ENCODE data around the gene TSPAN10. TPM values are rescaled to one million over a fixed set of nuclear protein-coding genes. Genes with fewer than 3 reads are reported as not detected.

The TSPAN10 gene
- total and polyA plus RNA-seq, 4 donors = 0.69 to 1.6 (median 1.3) TPM

DNA sequence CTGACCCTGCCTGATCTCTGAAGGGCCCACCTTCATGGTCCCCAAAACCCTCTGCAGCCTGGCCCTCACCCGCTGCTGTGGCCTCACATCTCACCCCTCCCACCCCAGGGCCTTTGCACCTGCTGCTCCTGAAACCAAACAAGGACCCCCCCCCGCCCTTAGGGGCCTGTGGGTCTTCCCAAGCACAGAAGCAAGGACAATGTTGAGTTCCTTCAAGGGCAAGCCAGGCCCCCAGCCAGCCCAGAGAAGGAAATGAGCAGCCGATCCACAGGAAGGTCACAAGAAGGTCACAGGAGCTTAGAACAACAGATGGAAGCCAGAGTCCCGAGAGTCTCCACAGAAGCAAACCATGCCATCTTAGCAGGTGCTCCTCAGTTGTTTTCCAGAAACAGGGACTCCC is 19.8 kb downstream of the TSPAN10 start:
- WGBS (ENCODE audit: insufficient coverage) = 51% methylated on average over 3 of the region's 4 CpGs
- Histone ChIP-seq H3K27ac (ENCODE audit: low read depth, low read length) (no peak overlapping the region), H3K27me3 (ENCODE audit: control insufficient read depth, insufficient read depth, low read length) (peaks cover 11% of the 10 kb centered on the region), H3K4me3 (ENCODE audit: low read depth, low read length) (no peak overlapping the region), H3K9me3 (ENCODE audit: control insufficient read depth, insufficient read depth, low read length) (no peaks in the 10 kb centered on the region), H3K36me3 (ENCODE audit: control insufficient read depth, insufficient read depth, low read length) (peaks cover 2% of the 10 kb centered on the region), H3K4me1 (ENCODE audit: control insufficient read depth, insufficient read depth, low read length) (peaks cover 6% of the 10 kb centered on the region)
- DNase-seq (ENCODE audit: low read depth in 4 of 6, low spot score in 6 of 6) = no peak

DNA sequence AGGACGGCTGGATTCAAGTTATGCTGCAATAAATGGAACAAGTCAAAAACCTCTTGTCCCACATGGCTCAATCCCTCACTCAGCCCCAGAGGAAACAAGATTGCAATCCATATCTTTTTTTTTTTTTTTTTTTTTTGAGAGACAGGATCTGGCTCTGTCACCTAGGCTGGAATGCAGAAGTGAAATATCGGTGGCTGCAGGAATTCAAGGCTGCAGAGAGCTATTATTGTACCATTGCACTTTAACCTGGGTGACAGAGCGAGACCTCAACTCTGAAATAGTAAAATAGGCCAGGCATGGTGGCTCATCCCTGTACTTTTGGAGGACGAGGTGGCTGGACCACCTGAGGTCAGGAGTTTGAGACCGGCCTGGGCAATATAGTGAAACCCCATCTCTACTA is 22.0 kb downstream of the TSPAN10 start:
- no peaks in the 10 kb centered on the region for H3K4me1 ChIP-seq (ENCODE audit: control insufficient read depth, insufficient read depth, low read length)
- no peaks in the 10 kb centered on the region for H3K9me3 ChIP-seq (ENCODE audit: control insufficient read depth, insufficient read depth, low read length)
- DNase-seq (ENCODE audit: low read depth in 4 of 6, low spot score in 6 of 6) = no peak
- peaks cover 5% of the 10 kb centered on the region for H3K36me3 ChIP-seq (ENCODE audit: control insufficient read depth, insufficient read depth, low read length)
- no peak overlapping the region for H3K27ac ChIP-seq (ENCODE audit: low read depth, low read length)
- no peak overlapping the region for H3K4me3 ChIP-seq (ENCODE audit: low read depth, low read length)
- H3K27me3 ChIP-seq (ENCODE audit: control insufficient read depth, insufficient read depth, low read length) = no peaks in the 10 kb centered on the region
- 78% methylated on average over 4 of the region's 5 CpGs for WGBS (ENCODE audit: insufficient coverage)

DNA sequence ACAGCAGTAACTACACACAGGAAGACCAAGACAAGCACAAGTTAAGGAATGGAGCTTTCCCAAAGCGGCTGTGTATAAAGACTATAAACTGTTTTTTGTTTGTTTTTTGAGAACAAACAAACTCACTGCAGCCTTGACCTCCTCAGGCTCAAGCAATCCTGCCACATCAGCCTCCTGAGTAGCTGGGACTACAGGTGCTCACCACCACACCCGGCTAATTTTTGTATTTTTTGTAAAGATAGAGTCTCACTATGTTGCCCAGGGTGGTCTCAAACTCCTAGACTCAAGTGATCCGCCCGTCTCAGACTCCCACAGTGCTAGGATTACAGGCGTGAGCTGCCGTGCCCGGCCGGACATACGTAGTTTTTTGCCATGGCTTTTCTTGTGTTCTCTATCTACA is 23.4 kb downstream of the TSPAN10 start:
- peaks cover 5% of the 10 kb centered on the region for H3K4me1 ChIP-seq (ENCODE audit: control insufficient read depth, insufficient read depth, low read length)
- H3K36me3 ChIP-seq (ENCODE audit: control insufficient read depth, insufficient read depth, low read length) = peaks cover 15% of the 10 kb centered on the region
- no peaks in the 10 kb centered on the region for H3K9me3 ChIP-seq (ENCODE audit: control insufficient read depth, insufficient read depth, low read length)
- H3K27ac ChIP-seq (ENCODE audit: low read depth, low read length) = no peak overlapping the region
- no peak for DNase-seq (ENCODE audit: low read depth in 4 of 6, low spot score in 6 of 6)
- WGBS (ENCODE audit: insufficient coverage) = 89% methylated on average over 6 of the region's 9 CpGs
- no peaks in the 10 kb centered on the region for H3K27me3 ChIP-seq (ENCODE audit: control insufficient read depth, insufficient read depth, low read length)
- H3K4me3 ChIP-seq (ENCODE audit: low read depth, low read length) = no peak overlapping the region

DNA sequence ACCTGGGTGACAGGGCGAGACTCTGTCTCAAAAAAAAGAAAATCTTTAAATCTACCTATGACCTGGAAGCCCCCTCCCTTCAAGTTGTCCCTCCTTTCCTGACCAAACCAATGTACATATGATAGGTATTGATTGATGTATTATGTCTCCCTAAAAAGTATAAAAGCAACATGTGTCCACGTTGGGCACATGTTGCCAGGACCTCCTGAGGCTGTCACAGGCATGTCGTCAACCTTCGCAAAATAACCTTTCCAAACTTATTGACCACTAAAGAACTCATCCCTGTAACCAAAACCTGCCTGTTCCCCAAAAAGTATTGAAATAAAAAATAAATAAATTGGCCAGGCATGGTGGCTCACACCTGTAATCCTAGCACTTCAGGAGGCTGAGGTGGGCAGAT is 25.0 kb downstream of the TSPAN10 start:
- Histone ChIP-seq H3K27me3 (ENCODE audit: control insufficient read depth, insufficient read depth, low read length) (no peaks in the 10 kb centered on the region), H3K9me3 (ENCODE audit: control insufficient read depth, insufficient read depth, low read length) (no peaks in the 10 kb centered on the region), H3K4me1 (ENCODE audit: control insufficient read depth, insufficient read depth, low read length) (peaks cover 13% of the 10 kb centered on the region), H3K36me3 (ENCODE audit: control insufficient read depth, insufficient read depth, low read length) (peaks cover 16% of the 10 kb centered on the region), H3K4me3 (ENCODE audit: low read depth, low read length) (no peak overlapping the region), H3K27ac (ENCODE audit: low read depth, low read length) (no peak overlapping the region)
- WGBS (ENCODE audit: insufficient coverage) = 89% methylated on average over 3 of the region's 4 CpGs
- DNase-seq (ENCODE audit: low read depth in 4 of 6, low spot score in 6 of 6) = no peak

DNA sequence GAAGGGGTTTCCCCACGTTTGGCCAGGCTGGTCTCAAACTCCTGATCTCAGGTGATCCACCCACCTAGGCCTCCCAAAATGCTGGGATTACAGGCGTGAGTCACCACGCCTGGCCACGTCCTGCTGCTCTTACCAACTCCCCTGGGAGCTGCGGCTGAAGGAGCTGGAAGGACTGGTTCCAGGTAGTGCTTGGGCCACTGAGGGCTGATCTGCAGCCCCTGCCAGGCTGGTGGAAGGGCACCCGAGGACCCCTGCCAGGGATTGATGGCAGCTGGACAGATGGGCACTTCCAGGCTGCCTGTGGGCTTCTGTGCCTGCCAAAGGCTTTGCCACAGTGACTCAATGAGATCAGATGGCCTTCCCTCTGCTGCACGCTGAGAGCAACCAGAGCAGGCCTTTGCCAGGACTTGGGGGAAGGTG is 27.1 kb downstream of the TSPAN10 start:
- 94% methylated on average over 6 of the region's 7 CpGs for WGBS (ENCODE audit: insufficient coverage)
- Histone ChIP-seq H3K4me1 (ENCODE audit: control insufficient read depth, insufficient read depth, low read length) (peaks cover 23% of the 10 kb centered on the region), H3K27me3 (ENCODE audit: control insufficient read depth, insufficient read depth, low read length) (no peaks in the 10 kb centered on the region), H3K36me3 (ENCODE audit: control insufficient read depth, insufficient read depth, low read length) (peaks cover 29% of the 10 kb centered on the region), H3K27ac (ENCODE audit: low read depth, low read length) (no peak overlapping the region), H3K4me3 (ENCODE audit: low read depth, low read length) (no peak overlapping the region), H3K9me3 (ENCODE audit: control insufficient read depth, insufficient read depth, low read length) (no peaks in the 10 kb centered on the region)
- no peak for DNase-seq (ENCODE audit: low read depth in 4 of 6, low spot score in 6 of 6)

DNA sequence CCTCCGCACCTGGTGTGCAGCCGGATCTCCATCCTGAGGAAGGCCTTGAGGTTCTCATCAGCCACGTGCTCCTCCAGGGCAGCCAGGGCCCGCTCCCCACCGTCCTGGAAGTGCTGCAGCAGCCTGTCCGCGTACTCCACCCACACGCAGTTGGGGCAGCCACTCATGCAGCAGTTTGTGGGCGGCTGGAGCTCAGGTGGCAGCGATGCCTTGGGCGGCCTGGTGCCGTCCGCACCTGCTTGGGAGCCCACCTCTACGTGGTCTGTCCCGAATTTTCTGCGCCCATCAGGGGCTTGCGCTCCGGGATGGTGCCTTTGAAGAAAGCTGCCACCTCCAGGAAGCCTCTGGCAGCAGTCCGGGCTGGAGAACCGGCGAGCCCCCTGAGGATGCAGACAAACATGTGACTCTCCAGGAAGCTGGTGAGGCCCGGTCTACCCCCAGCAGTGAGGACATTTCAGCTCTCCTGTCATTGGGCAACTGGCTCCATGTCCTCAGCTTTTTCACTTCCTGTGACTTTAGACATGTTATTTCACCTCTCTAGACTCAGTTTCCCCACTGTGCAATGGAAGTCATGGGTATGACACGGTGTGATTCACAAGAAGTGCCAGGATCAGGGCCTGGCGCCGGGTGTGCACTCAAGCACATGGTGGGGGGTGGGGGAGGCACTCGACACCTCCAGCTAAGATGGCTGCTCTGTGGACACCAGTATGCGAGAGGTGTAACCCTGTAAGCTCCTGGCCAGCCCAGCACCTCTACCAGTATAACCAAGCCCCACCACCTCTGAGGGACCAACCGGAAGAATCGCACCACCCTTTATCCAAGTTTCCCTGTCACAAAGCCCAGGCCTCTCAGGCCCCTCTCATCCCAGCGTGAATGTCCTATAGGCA is 28.5 kb downstream of the TSPAN10 start:
- peaks cover 43% of the 10 kb centered on the region for H3K36me3 ChIP-seq (ENCODE audit: control insufficient read depth, insufficient read depth, low read length)
- peak overlapping the region; percentile 84 for H3K4me3 ChIP-seq (ENCODE audit: low read depth, low read length)
- DNase-seq (ENCODE audit: low read depth in 4 of 6, low spot score in 6 of 6) = no peak
- H3K9me3 ChIP-seq (ENCODE audit: control insufficient read depth, insufficient read depth, low read length) = no peaks in the 10 kb centered on the region
- no peaks in the 10 kb centered on the region for H3K27me3 ChIP-seq (ENCODE audit: control insufficient read depth, insufficient read depth, low read length)
- WGBS (ENCODE audit: insufficient coverage) = 69% methylated on average over 29 of the region's 30 CpGs
- peak overlapping the region; percentile 67 for H3K27ac ChIP-seq (ENCODE audit: low read depth, low read length)
- peaks cover 23% of the 10 kb centered on the region for H3K4me1 ChIP-seq (ENCODE audit: control insufficient read depth, insufficient read depth, low read length)

DNA sequence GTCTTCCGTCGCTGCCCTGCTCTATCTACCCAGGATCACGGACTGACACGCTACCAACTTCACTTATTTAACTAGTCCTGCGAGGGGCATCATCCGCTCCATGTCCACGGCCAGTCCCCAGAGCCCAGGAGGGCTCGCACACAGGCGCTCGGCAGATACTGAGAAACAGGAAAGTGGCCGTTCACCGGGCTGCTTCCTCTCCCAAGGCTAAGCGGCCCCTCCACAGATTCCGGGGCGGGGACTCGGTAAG is 29.0 kb downstream of the TSPAN10 start:
- H3K36me3 ChIP-seq (ENCODE audit: control insufficient read depth, insufficient read depth, low read length) = peaks cover 48% of the 10 kb centered on the region
- H3K4me1 ChIP-seq (ENCODE audit: control insufficient read depth, insufficient read depth, low read length) = peaks cover 23% of the 10 kb centered on the region
- H3K27me3 ChIP-seq (ENCODE audit: control insufficient read depth, insufficient read depth, low read length) = no peaks in the 10 kb centered on the region
- H3K9me3 ChIP-seq (ENCODE audit: control insufficient read depth, insufficient read depth, low read length) = no peaks in the 10 kb centered on the region
- peak overlapping the region; percentile 67 for H3K27ac ChIP-seq (ENCODE audit: low read depth, low read length)
- no peak for DNase-seq (ENCODE audit: low read depth in 4 of 6, low spot score in 6 of 6)
- H3K4me3 ChIP-seq (ENCODE audit: low read depth, low read length) = peak overlapping the region; percentile 84
- 0% methylated on average over 16 of the region's 16 CpGs for WGBS (ENCODE audit: insufficient coverage)

DNA sequence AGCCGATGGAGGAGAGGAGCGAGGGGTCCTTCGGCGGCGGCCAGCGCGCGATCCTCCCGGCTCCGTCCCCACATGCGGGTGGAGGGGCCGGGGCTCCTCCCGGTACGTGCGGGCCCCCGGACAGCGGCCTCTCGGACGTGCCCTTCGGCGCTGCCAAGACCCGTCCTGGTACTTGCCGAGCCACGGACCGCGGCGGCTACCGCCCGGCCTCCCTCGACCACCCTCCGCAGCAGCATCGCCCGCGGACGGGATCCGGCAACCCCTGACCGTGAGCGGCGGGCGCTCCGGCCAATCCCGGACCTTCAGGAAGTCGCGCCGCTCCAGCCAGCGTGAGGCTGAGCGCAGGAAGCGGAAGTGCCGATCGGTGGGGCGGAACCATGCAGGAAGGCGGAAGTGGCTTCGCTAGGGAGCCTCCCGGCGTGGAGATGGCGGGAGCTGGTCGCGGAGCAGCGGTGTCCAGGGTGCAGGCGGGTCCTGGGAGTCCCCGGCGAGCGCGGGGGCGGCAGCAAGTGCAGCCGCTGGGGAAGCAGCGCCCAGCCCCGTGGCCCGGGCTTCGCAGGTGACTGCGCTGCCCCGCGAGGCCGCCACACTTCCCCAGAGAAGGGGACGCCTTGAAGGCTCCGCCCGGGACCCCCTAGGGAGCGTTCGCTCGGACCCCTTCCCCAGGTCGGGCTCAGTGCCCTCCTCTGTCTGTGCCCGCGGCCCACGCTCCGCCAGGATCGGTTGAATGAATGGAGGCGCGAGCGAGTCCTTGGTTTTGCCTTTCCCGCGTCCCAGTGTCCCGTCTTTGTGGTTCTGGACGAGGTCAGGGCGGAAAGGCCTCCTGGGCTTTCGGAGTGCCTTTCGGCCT is 29.6 kb downstream of the TSPAN10 start, which contains the start of the genes CCDC137 and OXLD1:
Gene CCDC137, plus strand, starts transcription at position 396 of the 850 bp plus-strand sequence. Its CDS starts 30 bp downstream, at position 426.
Gene OXLD1, minus strand, starts transcription at position 264 of the 850 bp plus-strand sequence. Its CDS starts 28 bp downstream, at position 236.
- peaks cover 23% of the 10 kb centered on the region for H3K4me1 ChIP-seq (ENCODE audit: control insufficient read depth, insufficient read depth, low read length)
- H3K27me3 ChIP-seq (ENCODE audit: control insufficient read depth, insufficient read depth, low read length) = no peaks in the 10 kb centered on the region
- peak; percentile 80 to 98 (median 92) for DNase-seq (ENCODE audit: low read depth in 4 of 6, low spot score in 6 of 6)
- no peaks in the 10 kb centered on the region for H3K9me3 ChIP-seq (ENCODE audit: control insufficient read depth, insufficient read depth, low read length)
- under 1% methylated on average over 96 of the region's 96 CpGs for WGBS (ENCODE audit: insufficient coverage)
- peak within 1 kb of the TSS; percentile 84 for H3K4me3 ChIP-seq (ENCODE audit: low read depth, low read length)
- peak within 1 kb of the TSS; percentile 67 for H3K27ac ChIP-seq (ENCODE audit: low read depth, low read length)
- peaks cover 54% of the 10 kb centered on the region for H3K36me3 ChIP-seq (ENCODE audit: control insufficient read depth, insufficient read depth, low read length)

DNA sequence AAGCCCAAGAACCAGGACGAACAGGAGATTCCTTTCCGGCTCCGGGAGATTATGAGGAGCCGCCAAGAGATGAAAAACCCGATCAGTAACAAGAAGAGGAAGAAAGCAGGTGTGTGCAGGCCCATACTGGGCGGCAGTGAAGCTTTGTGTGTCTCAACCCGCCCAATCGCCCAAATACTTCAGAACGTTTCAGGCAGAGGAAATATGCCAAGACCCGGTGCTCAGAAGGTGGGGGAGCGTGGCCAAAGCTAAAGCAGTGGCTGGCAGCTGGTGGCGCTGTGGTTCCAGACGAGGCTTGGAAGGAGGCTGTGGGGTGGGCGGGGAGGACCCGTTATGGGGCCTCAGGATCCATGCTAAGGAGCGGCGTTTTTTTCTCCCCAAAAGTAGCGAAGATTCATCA is 30.8 kb downstream of the TSPAN10 start:
- Histone ChIP-seq H3K4me3 (ENCODE audit: low read depth, low read length) (no peak overlapping the region), H3K9me3 (ENCODE audit: control insufficient read depth, insufficient read depth, low read length) (no peaks in the 10 kb centered on the region), H3K27ac (ENCODE audit: low read depth, low read length) (no peak overlapping the region), H3K27me3 (ENCODE audit: control insufficient read depth, insufficient read depth, low read length) (no peaks in the 10 kb centered on the region), H3K36me3 (ENCODE audit: control insufficient read depth, insufficient read depth, low read length) (peaks cover 65% of the 10 kb centered on the region), H3K4me1 (ENCODE audit: control insufficient read depth, insufficient read depth, low read length) (peaks cover 23% of the 10 kb centered on the region)
- DNase-seq (ENCODE audit: low read depth in 4 of 6, low spot score in 6 of 6) = no peak
- WGBS (ENCODE audit: insufficient coverage) = 88% methylated on average over 18 of the region's 18 CpGs
